HG03025 (cell line): ENCODE measurements around the gene CEP120.
"Not testable (repeated sequence)": the region's sequence is repeated elsewhere in the genome, so short reads cannot be mapped to it uniquely, and the experiment has no call there.

ENCODE experiments used
- ATAC-seq: cut with Tn5 transposase; IDR thresholded peaks from one replicate; pipeline ENCODE4 v1.9.1; 2021; ENCODE audit warnings: mild to moderate bottlenecking, moderate library complexity; ENCODE audit not compliant: unreplicated experiment, low FRiP score

Gene CEP120

DNA sequence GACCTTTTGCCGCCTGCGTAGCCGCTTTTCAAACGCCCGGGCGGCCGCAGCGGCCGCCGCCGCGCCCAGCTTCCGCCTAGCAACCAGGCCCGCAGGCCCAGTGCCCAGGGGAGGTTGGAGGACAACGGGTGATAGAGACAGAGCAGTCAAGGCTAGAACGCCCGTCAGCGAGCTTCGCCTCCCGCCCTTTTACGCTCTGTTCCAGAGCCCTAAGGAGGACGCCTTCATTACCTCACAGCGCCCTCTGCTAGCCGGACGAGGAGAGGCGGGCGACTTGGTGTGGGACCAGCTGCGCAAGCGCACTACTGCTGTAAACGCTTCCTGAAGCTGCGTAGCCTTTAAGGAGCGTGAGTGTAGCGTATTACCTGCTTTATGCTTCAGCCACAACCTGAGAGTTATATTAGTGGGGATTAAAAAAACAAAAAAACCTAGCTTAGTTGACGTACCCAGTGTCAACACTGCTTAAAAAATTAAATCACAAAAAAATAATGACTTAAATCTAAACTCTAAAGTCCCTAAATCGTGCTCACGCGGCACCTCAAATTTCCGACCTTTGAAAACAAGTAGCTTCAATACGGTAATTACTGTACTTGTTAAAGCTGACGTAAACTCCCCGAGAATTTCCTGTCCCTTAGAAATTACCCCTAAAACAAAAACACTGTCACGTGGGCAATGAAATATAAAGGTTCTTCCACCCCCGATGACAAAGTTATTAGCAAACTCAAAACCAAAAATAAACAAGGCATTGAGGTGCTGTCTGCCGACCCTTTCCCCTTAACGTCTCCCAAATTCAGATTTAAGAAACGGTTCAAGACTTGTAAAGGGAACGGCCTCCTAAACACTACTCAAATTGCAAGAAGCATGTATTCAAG lies at the start of gene CEP120:
TSS of gene CEP120 (minus strand) at position 126 of the 872 bp plus-strand sequence. CDS start 405 bp downstream, outside the sequence.
- ATAC-seq, result peak; percentile 100

GRCh38 chr5:123472150-123472924 lies 49.1 kb upstream of the CEP120 start:
- no peak for ATAC-seq

DNA sequence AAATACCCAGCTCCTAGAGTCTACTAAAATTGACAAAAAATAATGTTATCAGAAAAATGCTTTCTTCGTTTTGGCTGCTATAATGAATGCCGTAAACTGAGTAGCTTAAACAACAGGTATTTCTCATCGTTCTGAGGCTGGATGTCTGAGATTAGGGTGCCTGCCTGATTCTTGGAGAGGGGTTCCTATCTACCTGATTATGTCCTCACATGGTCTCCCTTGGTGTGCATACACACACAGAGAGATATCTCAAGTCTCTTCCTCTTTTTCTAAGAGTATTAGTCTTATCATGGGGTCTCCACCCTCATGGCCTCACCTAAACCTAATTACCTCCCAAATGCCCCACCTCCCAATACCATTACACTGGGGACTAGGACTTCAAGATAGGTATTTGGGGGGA lies 48.2 kb upstream of the CEP120 start:
- no peak for ATAC-seq

- not testable (repeated sequence) for ATAC-seq
These were observed 43.6 kb upstream of the CEP120 start for GRCh38 chr5:123466839-123467238.

DNA sequence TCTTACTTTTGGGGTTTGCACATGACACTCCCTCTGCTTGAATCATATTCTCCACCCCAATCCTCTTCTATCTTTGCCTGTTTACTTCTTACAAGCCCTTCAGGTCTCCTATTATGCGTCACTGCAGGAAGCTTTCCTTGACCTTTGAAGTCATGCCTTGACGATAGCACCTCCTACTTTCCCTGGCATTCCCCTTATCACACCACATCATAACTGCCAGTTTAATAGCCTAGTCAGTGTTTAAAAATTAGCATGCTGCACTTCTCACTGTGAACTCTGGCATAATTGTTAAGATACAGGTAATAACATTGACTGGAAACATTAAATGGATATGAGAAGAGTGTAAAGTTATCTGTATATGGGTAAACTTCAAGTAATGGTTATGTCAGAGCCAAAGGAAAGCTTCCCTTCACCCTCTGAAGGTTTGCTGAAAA lies 37.1 kb upstream of the CEP120 start:
- ATAC-seq, result no peak

GRCh38 chr5:123458994-123459393 lies 35.8 kb upstream of the CEP120 start:
- not testable (repeated sequence) for ATAC-seq

DNA sequence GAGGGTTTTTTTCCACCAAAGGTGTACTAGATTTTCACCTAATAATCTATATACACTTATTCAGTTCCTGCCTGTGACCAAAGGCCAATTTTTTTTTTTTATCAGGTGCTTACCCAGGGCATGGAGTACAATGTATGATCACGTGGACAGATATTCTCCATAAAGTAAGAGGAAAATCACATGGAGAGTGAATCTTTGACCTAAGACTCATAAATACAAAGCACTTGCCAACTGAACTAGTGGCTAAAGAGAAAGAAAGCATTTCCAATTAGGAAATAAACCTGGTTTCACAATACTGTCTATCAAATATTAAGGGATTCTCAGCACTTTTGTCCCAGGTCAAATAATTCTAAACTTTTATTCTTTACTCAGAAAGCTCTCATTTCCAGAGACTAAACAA lies 33.0 kb upstream of the CEP120 start:
- no peak for ATAC-seq

- ATAC-seq, result peak; percentile 97
These were observed 32.4 kb upstream of the CEP120 start for GRCh38 chr5:123455640-123456039.

- peak; percentile 78 for ATAC-seq
These were observed 31.9 kb upstream of the CEP120 start for GRCh38 chr5:123455095-123455494.

DNA sequence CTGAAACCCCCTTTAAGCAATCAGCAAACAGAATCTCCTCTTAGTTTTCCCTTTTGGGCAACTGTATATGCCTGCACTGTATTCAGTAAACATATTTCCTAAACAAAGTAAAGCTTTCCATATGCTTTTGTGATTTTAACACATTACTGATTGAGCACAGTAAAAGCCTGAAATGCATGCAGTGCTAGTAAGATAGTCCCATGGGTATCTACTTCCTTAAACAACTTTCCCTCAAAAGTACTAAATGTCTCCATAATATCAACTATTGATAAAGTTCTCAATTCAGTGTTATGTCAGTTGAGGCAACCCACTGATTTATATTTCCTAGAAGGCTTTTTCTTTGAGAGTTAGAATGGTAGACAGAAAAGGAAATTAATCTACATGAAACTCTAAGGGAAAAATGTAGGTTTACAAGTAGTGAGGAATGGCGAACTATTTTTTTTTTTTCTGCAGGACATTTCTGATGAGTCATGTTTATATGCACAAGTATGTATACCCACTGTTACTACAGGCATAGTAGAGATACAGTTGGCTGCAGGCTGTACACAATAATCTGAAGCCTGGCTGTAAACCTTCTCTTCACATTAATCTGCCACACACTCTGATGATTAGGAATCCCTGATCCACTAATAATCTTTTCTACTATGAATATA lies 31.2 kb upstream of the CEP120 start:
- no peak for ATAC-seq

DNA sequence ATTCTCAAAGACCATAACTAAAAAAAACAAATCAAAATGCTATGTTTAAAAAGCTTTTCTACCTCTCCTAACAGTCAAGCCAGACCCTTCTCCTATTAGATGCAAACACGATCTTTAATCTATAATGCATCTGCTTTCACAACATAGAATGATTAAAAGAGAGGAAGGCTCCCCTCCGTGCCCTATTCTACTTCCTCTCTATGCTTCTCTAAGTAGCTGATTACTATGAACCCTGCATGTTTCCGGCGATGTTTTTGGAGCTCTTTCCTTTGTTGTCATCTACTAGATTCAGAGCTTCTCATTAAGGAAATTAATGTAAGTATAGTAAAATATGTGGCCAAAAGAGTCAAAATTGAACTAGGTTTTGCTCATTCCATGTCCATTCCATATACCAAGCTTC lies 29.2 kb upstream of the CEP120 start:
- ATAC-seq, result no peak

- ATAC-seq, result no peak
These were observed 27.8 kb upstream of the CEP120 start for GRCh38 chr5:123451047-123451446.

- ATAC-seq, result no peak
These were observed 27.4 kb upstream of the CEP120 start for GRCh38 chr5:123450640-123451039.

DNA sequence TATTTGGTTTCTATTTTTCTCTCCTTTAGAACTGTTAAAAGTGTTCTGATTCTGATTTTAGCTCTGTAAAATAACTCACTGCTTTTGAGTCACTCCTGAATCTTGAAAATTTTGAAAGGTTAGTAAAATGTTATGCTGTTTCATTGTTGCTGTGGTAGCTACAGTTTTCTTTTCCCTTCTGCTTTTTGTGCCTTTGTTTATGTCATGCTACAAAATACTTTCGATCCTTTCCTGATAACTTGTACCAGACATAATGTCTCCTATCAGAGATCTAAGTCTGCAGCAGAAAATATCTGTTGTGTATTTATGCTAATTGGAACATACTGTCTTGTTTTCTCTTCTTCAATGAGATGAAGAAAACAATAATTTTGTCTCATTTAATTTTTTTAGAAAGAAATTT lies 26.9 kb upstream of the CEP120 start:
- peak; percentile 35 for ATAC-seq

GRCh38 chr5:123449424-123449974 lies 26.3 kb upstream of the CEP120 start:
- no peak for ATAC-seq

- ATAC-seq, result no peak
These were observed 25.5 kb upstream of the CEP120 start for GRCh38 chr5:123448743-123449142.

DNA sequence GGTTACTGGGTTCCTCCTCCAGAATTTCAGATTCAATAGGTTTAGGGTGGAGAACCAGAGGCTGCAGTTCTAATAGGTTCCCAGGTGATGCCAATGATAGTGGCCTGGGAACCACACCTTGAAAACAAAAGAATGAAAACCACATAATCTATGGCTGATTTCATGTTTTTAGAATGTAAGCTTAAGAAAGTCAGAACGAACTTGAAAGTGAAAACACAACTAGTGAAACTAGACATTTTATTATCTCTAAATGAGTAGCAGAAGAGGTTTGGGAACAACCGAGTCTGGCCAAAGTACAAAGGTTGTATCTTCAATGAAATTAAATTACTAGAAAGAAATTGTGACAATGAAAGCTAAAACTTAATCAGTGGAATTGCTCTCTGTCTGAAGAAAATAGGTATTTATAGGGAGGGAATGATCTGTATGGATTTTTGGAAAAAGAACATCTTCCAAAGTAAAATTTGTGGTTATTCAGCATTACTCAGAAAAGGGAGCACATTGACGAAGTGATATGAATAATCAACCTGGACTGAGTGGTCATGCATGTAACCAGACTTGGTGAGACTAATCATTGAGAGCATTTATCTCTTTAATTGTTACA lies 24.9 kb upstream of the CEP120 start:
- peak; percentile 80 for ATAC-seq

DNA sequence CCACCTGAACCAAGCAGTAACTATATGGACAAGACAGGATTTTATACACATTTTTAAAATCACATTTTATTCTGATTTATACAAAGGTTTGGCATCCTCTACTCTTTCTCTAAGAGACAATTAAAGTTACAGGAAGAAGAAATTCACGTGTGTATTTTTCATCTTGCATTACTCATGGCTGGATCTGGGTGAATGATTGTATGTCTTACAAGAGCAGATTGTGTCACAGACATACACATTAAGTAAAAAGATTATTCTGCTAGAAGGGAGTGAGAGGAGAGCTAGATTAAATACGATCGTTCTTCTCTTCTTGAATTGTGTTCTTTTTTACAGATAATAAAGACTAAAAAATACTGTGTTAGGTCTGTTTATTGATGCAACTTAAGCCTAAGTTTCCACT lies 20.8 kb upstream of the CEP120 start:
- ATAC-seq, result no peak

DNA sequence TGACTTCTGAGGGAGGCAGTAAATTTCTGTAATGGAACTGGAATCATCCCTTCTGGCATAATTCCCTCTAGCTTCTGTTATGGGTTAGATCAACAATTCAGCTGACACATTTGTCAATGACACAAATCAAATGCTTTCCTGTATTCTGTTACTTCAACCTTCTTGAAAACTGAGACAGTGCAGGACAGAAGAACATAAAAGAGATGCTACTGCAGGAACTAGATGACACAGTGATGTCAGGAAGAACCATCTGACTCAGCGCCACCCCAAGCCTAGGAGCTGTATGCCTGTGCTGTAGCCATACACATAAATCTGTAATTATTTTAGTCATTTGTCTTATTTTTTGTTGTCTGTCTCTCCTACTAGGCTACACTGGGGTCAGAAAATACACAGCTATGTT lies 18.2 kb upstream of the CEP120 start:
- no peak for ATAC-seq

GRCh38 chr5:123440456-123441181 lies 17.4 kb upstream of the CEP120 start:
- ATAC-seq, result no peak
